ENCODE results near the gene PRSS58.

Gene PRSS58

GRCh38 chr7:142257958-142258357 is at the start of gene PRSS58:
TSS of gene PRSS58 (minus strand) at chr7:142258058. CDS start at chr7:142257707, 351 bp downstream.
- no peak for DNase-seq

- DNase-seq = no peak
Observed at GRCh38 chr7:142307246-142307900, 49.5 kb upstream of the PRSS58 start.

- no peak for DNase-seq
Observed at GRCh38 chr7:142303650-142304049, 45.8 kb upstream of the PRSS58 start.

- no peak for DNase-seq
Observed at GRCh38 chr7:142301923-142302550, 44.2 kb upstream of the PRSS58 start.

- DNase-seq = no peak
Observed at GRCh38 chr7:142301299-142301698, 43.4 kb upstream of the PRSS58 start.

- no peak for DNase-seq
Observed at GRCh38 chr7:142300689-142301088, 42.8 kb upstream of the PRSS58 start.

- no peak for DNase-seq
Observed at GRCh38 chr7:142299237-142299781, 41.5 kb upstream of the PRSS58 start.

GRCh38 chr7:142298627-142299026 is 40.8 kb upstream of the PRSS58 start:
- no peak for DNase-seq

GRCh38 chr7:142298009-142298408 is 40.2 kb upstream of the PRSS58 start:
- DNase-seq = no peak

- no peak for DNase-seq
Observed at GRCh38 chr7:142280263-142280662, 22.4 kb upstream of the PRSS58 start.

- DNase-seq = no peak
Observed at GRCh38 chr7:142279601-142280000, 21.7 kb upstream of the PRSS58 start.

- DNase-seq = no peak
Observed at GRCh38 chr7:142275028-142275427, 17.2 kb upstream of the PRSS58 start.

GRCh38 chr7:142272841-142273240 is 15.0 kb upstream of the PRSS58 start:
- no peak for DNase-seq

GRCh38 chr7:142263598-142264380 is 5.9 kb upstream of the PRSS58 start:
- DNase-seq = no peak

GRCh38 chr7:142250705-142251104 is 7.2 kb downstream of the PRSS58 start:
- no peak for DNase-seq

GRCh38 chr7:142249918-142250317 is 7.9 kb downstream of the PRSS58 start:
- no peak for DNase-seq

- DNase-seq = no peak
Observed at GRCh38 chr7:142248166-142249160, 9.4 kb downstream of the PRSS58 start.

GRCh38 chr7:142243823-142244222 is 14.0 kb downstream of the PRSS58 start:
- no peak for DNase-seq

GRCh38 chr7:142240546-142240945 is 17.3 kb downstream of the PRSS58 start:
- DNase-seq = no peak

GRCh38 chr7:142231716-142232115 is 26.1 kb downstream of the PRSS58 start:
- no peak for DNase-seq

- DNase-seq = no peak
Observed at GRCh38 chr7:142228537-142229104, 29.2 kb downstream of the PRSS58 start.
